Caco-2 (cell line): ENCODE measurements around the gene PGA3. TPM values are rescaled to one million over a fixed set of nuclear protein-coding genes. Genes with fewer than 3 reads are reported as not detected.

ENCODE experiments used
- BruUV-seq: library from RNA; stranded (reverse); fragments of 400-500 nt; replicated peaks from 2 replicates; lab custom pipeline; 2021; lab: Mats Ljungman, UMichigan
- CTCF ChIA-PET: fragments of 300-600 bp; sonication (Branson Sonifier 250); formaldehyde crosslinking; loops from one replicate; lab custom pipeline; 2022; ENCODE audit warnings: antibody characterized with exemption; lab: Charles Lee
- POLR2A ChIA-PET: fragments of 300-600 bp; sonication (Branson Sonifier 250); formaldehyde crosslinking; loops from one replicate; lab custom pipeline; 2022; ENCODE audit warnings: antibody characterized with exemption; lab: Charles Lee
- DNase-seq, 2 experiments: peaks; one replicate each; pipeline versions ENCODE4 v3.0.0 to v3.0.0-alpha.2; 2020 to 2022
- H3K27me3 ChIP-seq: replicated peaks from 2 replicates; pipeline ENCODE4 v1.6.0; 2011; ENCODE audit warnings: low read length; ENCODE audit not compliant: control insufficient read depth, insufficient read depth
- H3K36me3 ChIP-seq: 2 replicates; pipeline ENCODE4 v1.5.1; 2011; ENCODE audit warnings: low read length; ENCODE audit not compliant: control insufficient read depth, insufficient read depth
- H3K4me1 ChIP-seq: fragments of 250-450 bp; sonication (Bioruptor Pico); 2 replicates; pipeline ENCODE4 v1.5.1; 2020; ENCODE audit warnings: mild to moderate bottlenecking
- H3K4me3 ChIP-seq: 2 replicates; pipeline ENCODE4 v1.5.1; 2011; ENCODE audit warnings: low read depth, mild to moderate bottlenecking, control low read depth, low read length
- H3K9me3 ChIP-seq: fragments of 250-450 bp; sonication (Bioruptor Pico); 2 replicates; pipeline ENCODE4 v1.5.1; 2020; ENCODE audit warnings: mild to moderate bottlenecking, moderate library complexity
- H3K27ac Mint-ChIP-seq: one replicate; pipeline ENCODE4 v1.8.0; 2022; ENCODE audit warnings: mixed read lengths; ENCODE audit not compliant: unreplicated experiment
- H3K27me3 Mint-ChIP-seq: one replicate; pipeline ENCODE4 v1.8.0; 2022; ENCODE audit warnings: mixed read lengths; ENCODE audit not compliant: insufficient read depth, unreplicated experiment
- H3K36me3 Mint-ChIP-seq: one replicate; pipeline ENCODE4 v1.8.0; 2022; ENCODE audit warnings: mild to moderate bottlenecking, mixed read lengths; ENCODE audit not compliant: insufficient read depth, unreplicated experiment
- H3K4me1 Mint-ChIP-seq: one replicate; pipeline ENCODE4 v1.8.0; 2022; ENCODE audit warnings: low read depth, mixed read lengths; ENCODE audit not compliant: unreplicated experiment
- H3K4me3 Mint-ChIP-seq: one replicate; pipeline ENCODE4 v1.8.0; 2022; ENCODE audit warnings: mild to moderate bottlenecking, moderate library complexity, mixed read lengths; ENCODE audit not compliant: unreplicated experiment
- H3K9me3 Mint-ChIP-seq: one replicate; pipeline ENCODE4 v1.8.0; 2022; ENCODE audit warnings: mixed read lengths; ENCODE audit not compliant: unreplicated experiment
- intact Hi-C: fragments of 100-400 bp; cut with micrococcal nuclease; formaldehyde crosslinking; loops from one replicate; pipeline ENCODE4 v1.10.0; 2022; ENCODE audit not compliant: unreplicated experiment
- total RNA-seq: library from RNA; stranded (reverse); gene quantifications from 2 replicates; pipeline ENCODE4 v1.2.3, GENCODE V29; 2022
- TF ChIP-seq, protein P1 (sequence below), 2 experiments: fragments of 200-600 bp in 1 of 2; IDR thresholded peaks; 1 replicate in 1 of 2; 2 replicates in 1 of 2; pipeline versions ENCODE4 v1.5.1 to v1.8.0; 2011 to 2022; ENCODE audit warnings: antibody characterized with exemption in 1 of 2, control low read depth in 1 of 2, inconsistent platforms in 1 of 2, low read depth in 1 of 2, low read length in 1 of 2, mild to moderate bottlenecking in 1 of 2, moderate library complexity in 1 of 2; ENCODE audit not compliant: insufficient read depth in 1 of 2, severe bottlenecking in 1 of 2, unreplicated experiment in 1 of 2

Gene PGA3
- total RNA-seq, 1 experiment from 2014 or later: not detected

- no peak overlapping the region for H3K4me3 ChIP-seq
Observed at GRCh38 chr11:61158691-61159381, 44.5 kb upstream of the PGA3 start.

DNA sequence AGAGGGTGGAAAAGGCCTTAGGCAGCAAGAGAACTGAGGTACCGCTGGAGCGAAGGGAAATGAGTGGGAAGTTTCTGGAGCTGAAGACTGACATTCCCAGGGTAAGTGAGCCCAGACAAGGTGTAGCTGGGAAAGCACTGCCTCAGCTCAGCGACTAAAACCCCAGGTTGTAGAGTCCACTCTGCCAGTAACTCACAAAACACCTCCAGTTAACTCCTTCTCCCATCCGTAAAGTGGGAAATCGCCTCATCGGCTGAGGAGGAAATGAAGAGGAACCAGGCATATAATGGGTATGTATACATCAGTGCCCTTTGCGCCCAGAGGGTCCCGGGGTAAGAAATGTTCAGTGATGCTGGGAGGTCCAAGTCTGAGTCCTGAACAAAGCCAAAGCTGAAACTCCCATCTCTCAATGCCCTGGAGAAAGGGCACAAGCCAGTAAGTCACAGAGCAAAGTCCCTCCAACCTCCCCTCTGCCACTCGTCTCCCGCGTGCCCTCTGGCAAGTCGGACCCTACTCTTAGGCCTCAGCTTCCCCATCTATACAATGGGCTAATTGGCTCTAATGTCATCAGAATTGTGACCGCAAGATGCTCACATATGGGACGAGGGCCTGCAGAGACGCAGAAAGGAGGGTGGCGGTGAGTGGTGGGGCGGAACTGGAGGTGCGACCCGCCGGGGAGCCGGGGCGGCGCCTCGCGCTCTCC, 42.7 kb upstream of the PGA3 start:
- ChIA-PET CTCF (interaction anchor here (0.7 to 1.5 kb wide), 2 partner anchors 19 to 113 kb away, joined by 3 to 4 read pairs; no protein-coding TSS in a partner anchor), POLR2A (interaction anchor here (1.5 kb wide), 1 partner anchor 9 kb away, joined by 4 read pairs; no protein-coding TSS in a partner anchor)
- H3K27ac Mint-ChIP-seq: peak overlapping the region; percentile 92
- peaks cover 31% of the 10 kb centered on the region for H3K36me3 Mint-ChIP-seq
- H3K36me3 ChIP-seq: no peaks in the 10 kb centered on the region
- no peaks in the 10 kb centered on the region for H3K27me3 ChIP-seq
- H3K27me3 Mint-ChIP-seq: no peaks in the 10 kb centered on the region
- peak overlapping the region; percentile 94 for H3K4me3 Mint-ChIP-seq
- TSS peak; percentile 24 for BruUV-seq
- H3K4me1 ChIP-seq: peaks cover 72% of the 10 kb centered on the region
- peaks cover 13% of the 10 kb centered on the region for H3K9me3 Mint-ChIP-seq
- H3K4me3 ChIP-seq: peak overlapping the region; percentile 65
- DNase-seq: peak in 1 of 2 experiments; percentile 32
- H3K4me1 Mint-ChIP-seq: peaks cover 54% of the 10 kb centered on the region
- intact Hi-C loops: no loop called here
- TF ChIP-seq, protein P1, sequence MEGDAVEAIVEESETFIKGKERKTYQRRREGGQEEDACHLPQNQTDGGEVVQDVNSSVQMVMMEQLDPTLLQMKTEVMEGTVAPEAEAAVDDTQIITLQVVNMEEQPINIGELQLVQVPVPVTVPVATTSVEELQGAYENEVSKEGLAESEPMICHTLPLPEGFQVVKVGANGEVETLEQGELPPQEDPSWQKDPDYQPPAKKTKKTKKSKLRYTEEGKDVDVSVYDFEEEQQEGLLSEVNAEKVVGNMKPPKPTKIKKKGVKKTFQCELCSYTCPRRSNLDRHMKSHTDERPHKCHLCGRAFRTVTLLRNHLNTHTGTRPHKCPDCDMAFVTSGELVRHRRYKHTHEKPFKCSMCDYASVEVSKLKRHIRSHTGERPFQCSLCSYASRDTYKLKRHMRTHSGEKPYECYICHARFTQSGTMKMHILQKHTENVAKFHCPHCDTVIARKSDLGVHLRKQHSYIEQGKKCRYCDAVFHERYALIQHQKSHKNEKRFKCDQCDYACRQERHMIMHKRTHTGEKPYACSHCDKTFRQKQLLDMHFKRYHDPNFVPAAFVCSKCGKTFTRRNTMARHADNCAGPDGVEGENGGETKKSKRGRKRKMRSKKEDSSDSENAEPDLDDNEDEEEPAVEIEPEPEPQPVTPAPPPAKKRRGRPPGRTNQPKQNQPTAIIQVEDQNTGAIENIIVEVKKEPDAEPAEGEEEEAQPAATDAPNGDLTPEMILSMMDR (IDR thresholded peaks at IDR 0.05; ENCODE audit: insufficient read depth in 1 of 2, low read depth in 1 of 2, low read length in 1 of 2, severe bottlenecking in 1 of 2, unreplicated experiment in 1 of 2): no peak
- H3K9me3 ChIP-seq: peaks cover 5% of the 10 kb centered on the region; the same call in 1 of the 2 replicates

More at GRCh38 chr11:61158691-61159381, 44.5 kb upstream of the PGA3 start:
- ChIA-PET POLR2A (interaction anchor here (0.5 to 1.2 kb wide), 3 partner anchors 20 to 1489 kb away, joined by 3 to 6 read pairs (median 6); partner anchors contain the start of gene VWCE), CTCF (interaction anchor here (0.6 to 1.7 kb wide), 7 partner anchors 9 to 1388 kb away, joined by 3 to 9 read pairs (median 4); partner anchors contain the start of genes AHNAK and VWCE)
- intact Hi-C loops: loop anchor here (1.0 kb wide), 2 partner anchors 9 to 28 kb away; no protein-coding TSS in a partner anchor
- H3K27me3 Mint-ChIP-seq: no peaks in the 10 kb centered on the region
- TF ChIP-seq, protein P1 (IDR thresholded peaks at IDR 0.05; ENCODE audit: insufficient read depth in 1 of 2, low read depth in 1 of 2, low read length in 1 of 2, severe bottlenecking in 1 of 2, unreplicated experiment in 1 of 2): no peak
- peaks cover 55% of the 10 kb centered on the region for H3K4me1 Mint-ChIP-seq
- peaks cover 31% of the 10 kb centered on the region for H3K9me3 Mint-ChIP-seq
- TSS peak; percentile 29 for BruUV-seq
- H3K27ac Mint-ChIP-seq: peak overlapping the region; percentile 92
- peak overlapping the region; percentile 79 for H3K4me3 Mint-ChIP-seq
- H3K27me3 ChIP-seq: no peaks in the 10 kb centered on the region
- peaks cover 14% of the 10 kb centered on the region for H3K9me3 ChIP-seq
- peaks cover 48% of the 10 kb centered on the region for H3K36me3 Mint-ChIP-seq
- H3K36me3 ChIP-seq: no peaks in the 10 kb centered on the region
- DNase-seq: peak; percentile 77 to 85
- H3K4me1 ChIP-seq: peaks cover 63% of the 10 kb centered on the region
